Cardiac muscle cell (in vitro differentiated cells and primary cell): ENCODE results near the gene RNF207. TPM values are rescaled to one million over a fixed set of nuclear protein-coding genes. Genes with fewer than 3 reads are reported as not detected.

ENCODE experiments used
- DNase-seq, 2 donors: peaks; one replicate each; pipeline versions ENCODE4 v3.0.0 to v3.0.0-alpha.2; 2010 to 2017; ENCODE audit warnings: low read depth in 1 of 2, low spot score in 1 of 2
- H3K27ac ChIP-seq: fragments of 200-600 bp; sonication (generic); 2 replicates; pipeline ENCODE4 v1.5.1; 2016
- H3K27me3 ChIP-seq: fragments of 200-600 bp; sonication (generic); 2 replicates; pipeline ENCODE4 v1.6.0; 2016; ENCODE audit warnings: control low read depth
- H3K36me3 ChIP-seq: fragments of 200-600 bp; sonication (generic); 2 replicates; pipeline ENCODE4 v1.5.1; 2016; ENCODE audit warnings: control low read depth
- H3K4me1 ChIP-seq: fragments of 200-600 bp; sonication (generic); 2 replicates; pipeline ENCODE4 v1.8.1; 2017; ENCODE audit warnings: low read depth, mild to moderate bottlenecking, mixed run types
- H3K4me3 ChIP-seq: fragments of 200-600 bp; sonication (generic); 2 replicates; pipeline ENCODE4 v1.5.1; 2016; ENCODE audit warnings: mild to moderate bottlenecking
- H3K9me3 ChIP-seq: fragments of 200-600 bp; sonication (generic); 2 replicates; pipeline ENCODE4 v1.5.1; 2017; ENCODE audit warnings: low read depth, mild to moderate bottlenecking, control low read depth
- polyA plus RNA-seq: library from polyadenylated mRNA; unstranded; fragments of >200 nt; fragmentation: Nextera tagmentation; extraction: Ambion mirVana; gene quantifications from 2 replicates; pipeline ENCODE4 v1.2.1, GENCODE V29; 2016
- total RNA-seq: library from RNA; depleted of rRNA; stranded (reverse); fragments of >200 nt; gene quantifications from 2 replicates; pipeline ENCODE4 v1.2.3, GENCODE V29; 2016
- TF ChIP-seq, protein P1 (sequence below): IDR thresholded peaks from 2 replicates; pipeline ENCODE4 v1.5.1; 2012; ENCODE audit warnings: low read depth, mild to moderate bottlenecking, low read length

RNF207 gene, protein sequence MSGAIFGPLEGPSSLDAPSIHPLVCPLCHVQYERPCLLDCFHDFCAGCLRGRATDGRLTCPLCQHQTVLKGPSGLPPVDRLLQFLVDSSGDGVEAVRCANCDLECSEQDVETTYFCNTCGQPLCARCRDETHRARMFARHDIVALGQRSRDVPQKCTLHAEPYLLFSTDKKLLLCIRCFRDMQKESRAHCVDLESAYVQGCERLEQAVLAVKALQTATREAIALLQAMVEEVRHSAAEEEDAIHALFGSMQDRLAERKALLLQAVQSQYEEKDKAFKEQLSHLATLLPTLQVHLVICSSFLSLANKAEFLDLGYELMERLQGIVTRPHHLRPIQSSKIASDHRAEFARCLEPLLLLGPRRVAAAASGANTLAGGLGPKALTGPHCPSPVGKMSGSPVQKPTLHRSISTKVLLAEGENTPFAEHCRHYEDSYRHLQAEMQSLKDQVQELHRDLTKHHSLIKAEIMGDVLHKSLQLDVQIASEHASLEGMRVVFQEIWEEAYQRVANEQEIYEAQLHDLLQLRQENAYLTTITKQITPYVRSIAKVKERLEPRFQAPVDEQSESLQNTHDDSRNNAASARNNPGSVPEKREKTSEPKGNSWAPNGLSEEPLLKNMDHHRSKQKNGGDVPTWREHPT
- total RNA-seq = 198 and 273 TPM in 2 replicates
- polyA plus RNA-seq = 166 and 180 TPM in 2 replicates

DNA sequence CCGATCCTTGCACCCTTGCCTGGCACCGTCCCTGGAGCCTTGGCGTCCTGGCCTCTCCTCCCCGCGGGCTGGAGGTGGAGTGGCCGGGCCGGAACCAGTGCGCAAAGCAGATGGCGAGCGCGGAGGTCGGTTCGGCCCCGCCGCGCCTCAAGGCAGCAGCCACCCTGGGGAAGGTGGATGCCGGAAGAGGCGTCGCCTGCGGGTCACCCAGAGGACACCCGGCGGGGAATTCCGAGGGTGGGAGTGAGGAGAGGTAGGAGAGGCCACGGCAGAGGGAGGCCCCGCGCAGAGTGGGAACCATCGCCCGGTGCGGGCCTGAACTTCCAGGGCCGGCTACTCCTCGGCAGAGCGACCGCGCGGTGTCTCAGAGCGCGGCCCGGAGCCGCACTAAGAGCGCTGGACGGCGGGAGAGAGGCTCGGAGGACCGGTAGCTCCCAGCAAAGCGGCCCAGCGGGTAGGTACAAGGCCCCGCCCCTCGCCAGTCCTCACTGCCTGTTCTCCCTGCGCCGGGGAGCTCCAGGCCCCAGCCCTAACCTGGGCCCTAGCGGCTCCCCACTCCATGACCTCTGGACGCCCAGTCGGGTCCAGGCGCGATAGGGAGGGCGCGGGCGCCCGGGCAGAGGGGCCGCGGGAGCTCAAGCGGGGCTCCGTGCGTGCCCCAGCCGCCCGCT, at the start of gene RNF207:
Gene RNF207, plus strand, starts transcription at position 271 of the 671 bp plus-strand sequence. CDS start 417 bp downstream, outside the sequence.
- DNase-seq = peak; percentile 81 to 93
- Histone ChIP-seq H3K4me1 (peaks cover 37% of the 10 kb centered on the region), H3K36me3 (peaks cover 2% of the 10 kb centered on the region), H3K9me3 (no peaks in the 10 kb centered on the region), H3K4me3 (peak within 1 kb of the TSS; percentile 56), H3K27ac (peak within 1 kb of the TSS; percentile 99), H3K27me3 (no peaks in the 10 kb centered on the region)
- TF ChIP-seq, protein P1, sequence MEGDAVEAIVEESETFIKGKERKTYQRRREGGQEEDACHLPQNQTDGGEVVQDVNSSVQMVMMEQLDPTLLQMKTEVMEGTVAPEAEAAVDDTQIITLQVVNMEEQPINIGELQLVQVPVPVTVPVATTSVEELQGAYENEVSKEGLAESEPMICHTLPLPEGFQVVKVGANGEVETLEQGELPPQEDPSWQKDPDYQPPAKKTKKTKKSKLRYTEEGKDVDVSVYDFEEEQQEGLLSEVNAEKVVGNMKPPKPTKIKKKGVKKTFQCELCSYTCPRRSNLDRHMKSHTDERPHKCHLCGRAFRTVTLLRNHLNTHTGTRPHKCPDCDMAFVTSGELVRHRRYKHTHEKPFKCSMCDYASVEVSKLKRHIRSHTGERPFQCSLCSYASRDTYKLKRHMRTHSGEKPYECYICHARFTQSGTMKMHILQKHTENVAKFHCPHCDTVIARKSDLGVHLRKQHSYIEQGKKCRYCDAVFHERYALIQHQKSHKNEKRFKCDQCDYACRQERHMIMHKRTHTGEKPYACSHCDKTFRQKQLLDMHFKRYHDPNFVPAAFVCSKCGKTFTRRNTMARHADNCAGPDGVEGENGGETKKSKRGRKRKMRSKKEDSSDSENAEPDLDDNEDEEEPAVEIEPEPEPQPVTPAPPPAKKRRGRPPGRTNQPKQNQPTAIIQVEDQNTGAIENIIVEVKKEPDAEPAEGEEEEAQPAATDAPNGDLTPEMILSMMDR = no peak

DNA sequence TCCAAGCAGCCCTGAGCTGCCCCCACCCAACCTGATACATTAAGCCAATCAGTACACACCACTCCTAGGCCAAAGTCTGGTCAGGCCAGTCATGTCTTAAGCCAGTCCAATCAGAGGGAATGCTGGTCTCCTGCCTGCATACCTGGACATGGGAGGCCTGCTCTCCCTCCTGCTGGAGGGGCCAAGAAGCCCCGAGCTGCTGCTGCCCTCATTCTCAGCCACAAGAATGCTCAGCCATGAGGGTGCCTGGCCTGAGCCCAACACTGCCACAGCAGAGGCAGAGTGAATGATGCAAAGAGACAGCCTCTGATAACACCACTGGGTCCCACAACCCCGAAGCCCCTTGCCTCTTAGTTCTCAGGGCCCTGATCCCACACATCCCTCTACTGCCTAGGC, 48.8 kb upstream of the RNF207 start:
- no peak for DNase-seq
- TF ChIP-seq, protein P1 = no peak
- no peak overlapping the region for H3K4me3 ChIP-seq
- no peaks in the 10 kb centered on the region for H3K9me3 ChIP-seq
- no peaks in the 10 kb centered on the region for H3K36me3 ChIP-seq
- H3K27me3 ChIP-seq = peaks cover 4% of the 10 kb centered on the region
- H3K27ac ChIP-seq = no peak overlapping the region
- no peaks in the 10 kb centered on the region for H3K4me1 ChIP-seq

DNA sequence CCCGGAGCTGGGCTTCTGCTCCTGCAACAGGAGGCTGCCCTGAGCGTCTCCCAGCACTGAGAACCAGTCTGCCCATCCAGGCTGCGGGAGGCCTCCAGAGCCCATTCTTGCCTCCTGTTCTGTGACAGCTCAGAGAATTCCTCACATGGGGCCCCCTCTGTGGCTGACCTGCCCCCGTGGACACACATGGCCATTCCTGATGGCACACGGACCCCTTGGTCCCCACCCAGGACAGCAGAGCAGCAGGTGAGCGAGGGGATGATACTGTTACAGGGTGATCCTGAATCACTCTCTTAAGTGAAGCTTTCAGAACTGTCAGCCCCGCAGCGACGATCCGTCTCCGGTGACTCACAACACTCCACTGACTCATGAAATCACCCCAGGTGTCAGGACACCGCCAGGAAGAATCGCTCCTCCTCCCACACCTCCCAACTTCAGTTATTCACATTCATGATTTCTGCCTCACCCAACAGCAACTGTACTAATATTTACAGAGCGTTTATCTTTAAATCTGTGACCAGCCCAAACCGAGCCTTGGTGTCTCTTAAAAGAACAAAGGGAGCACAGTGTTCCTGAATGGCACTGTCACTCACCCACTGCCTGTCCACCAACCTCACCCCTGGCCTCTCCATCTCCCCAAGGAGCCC, 48.3 kb upstream of the RNF207 start:
- no peak for DNase-seq
- Histone ChIP-seq H3K36me3 (no peaks in the 10 kb centered on the region), H3K9me3 (no peaks in the 10 kb centered on the region), H3K4me1 (no peaks in the 10 kb centered on the region), H3K27ac (no peak overlapping the region), H3K4me3 (no peak overlapping the region), H3K27me3 (peaks cover 5% of the 10 kb centered on the region)
- TF ChIP-seq, protein P1 = no peak

DNA sequence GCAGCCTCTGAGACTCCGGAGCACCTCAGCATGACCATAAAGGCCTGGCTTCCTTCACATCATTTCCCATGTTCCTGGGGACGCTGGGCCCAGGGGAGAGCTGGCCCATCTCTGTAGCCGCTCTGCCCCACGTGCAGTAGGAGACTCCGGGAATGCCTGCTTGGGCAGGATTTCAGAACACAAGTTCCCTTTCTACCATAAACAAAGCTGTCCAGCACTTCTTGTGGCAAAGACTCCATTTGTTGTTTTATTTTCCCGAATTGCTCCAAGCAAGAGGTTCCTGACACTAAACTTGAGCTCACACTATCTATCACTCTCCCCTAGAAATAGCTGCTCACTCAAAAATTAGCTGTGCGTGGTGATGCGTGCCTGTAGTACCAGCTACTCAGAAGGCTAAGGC, 47.7 kb upstream of the RNF207 start:
- Histone ChIP-seq H3K36me3 (no peaks in the 10 kb centered on the region), H3K4me1 (no peaks in the 10 kb centered on the region), H3K27me3 (peaks cover 11% of the 10 kb centered on the region), H3K27ac (no peak overlapping the region), H3K4me3 (no peak overlapping the region), H3K9me3 (no peaks in the 10 kb centered on the region)
- TF ChIP-seq, protein P1 = no peak
- DNase-seq = no peak

DNA sequence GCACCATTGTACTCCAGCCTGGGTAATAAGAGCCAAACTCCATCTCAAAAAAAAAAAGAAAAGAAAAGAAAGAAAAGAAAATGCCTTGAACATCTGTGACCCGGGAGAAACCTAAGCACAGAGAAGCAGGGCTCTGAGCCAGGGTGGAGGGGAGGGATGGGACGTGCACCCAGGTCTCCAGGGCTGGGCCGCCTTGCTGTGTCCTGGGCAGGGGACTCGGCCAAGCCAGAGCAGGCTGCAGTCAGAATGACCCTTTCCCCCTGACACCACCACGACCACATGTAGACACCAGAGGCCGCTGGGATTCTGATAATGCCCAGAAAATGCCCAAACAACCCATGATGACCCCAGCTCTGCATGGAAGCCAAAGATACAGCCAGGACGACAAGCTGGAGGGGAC, 43.6 kb upstream of the RNF207 start:
- Histone ChIP-seq H3K4me1 (no peaks in the 10 kb centered on the region), H3K27me3 (peaks cover 31% of the 10 kb centered on the region), H3K9me3 (no peaks in the 10 kb centered on the region), H3K36me3 (no peaks in the 10 kb centered on the region), H3K4me3 (no peak overlapping the region), H3K27ac (no peak overlapping the region)
- TF ChIP-seq, protein P1 = no peak
- no peak for DNase-seq
